NOMO-1 (cell line): ENCODE data around the gene LHFPL4.

Experiments
- DNase-seq, 2 experiments: peaks; one replicate each; lab custom pipeline; 2025; ENCODE audit not compliant: unreplicated experiment in 2 of 2; lab: John Stamatoyannopoulos, UW

Gene LHFPL4

GRCh38 chr3:9480265-9480664 lies 73.4 kb downstream of the LHFPL4 start:
- DNase-seq, result no peak

GRCh38 chr3:9476935-9477334 lies 76.7 kb downstream of the LHFPL4 start:
- no peak for DNase-seq

GRCh38 chr3:9474482-9474881 lies 79.1 kb downstream of the LHFPL4 start:
- DNase-seq, result no peak

GRCh38 chr3:9473496-9474065 lies 80.0 kb downstream of the LHFPL4 start:
- no peak for DNase-seq

- DNase-seq, result no peak
Observed at GRCh38 chr3:9469986-9470385, 83.6 kb downstream of the LHFPL4 start.

GRCh38 chr3:9468460-9468859 lies 85.2 kb downstream of the LHFPL4 start:
- DNase-seq, result no peak

- DNase-seq, result no peak
Observed at GRCh38 chr3:9467451-9467850, 86.2 kb downstream of the LHFPL4 start.

- DNase-seq, result no peak
Observed at GRCh38 chr3:9455596-9456131, 98.0 kb downstream of the LHFPL4 start.

- no peak for DNase-seq
Observed at GRCh38 chr3:9452417-9452816, 101.2 kb downstream of the LHFPL4 start.

GRCh38 chr3:9450991-9451390 lies 102.6 kb downstream of the LHFPL4 start:
- DNase-seq, result no peak

GRCh38 chr3:9450126-9450525 lies 103.5 kb downstream of the LHFPL4 start:
- DNase-seq, result no peak

GRCh38 chr3:9448643-9449042 lies 105.0 kb downstream of the LHFPL4 start:
- DNase-seq, result no peak
